Activated CD8-positive, alpha-beta memory T cell treated with anti-CD3 and anti-CD28 coated beads, Interleukin-2, amount 50 U/mL, for 48 hours (primary cell): Measurements from ENCODE around the gene FAM13B.
"Not testable (repeated sequence)": the region's sequence is repeated elsewhere in the genome, so short reads cannot be mapped to it uniquely, and the experiment has no call there.

ENCODE experiments used
- DNase-seq: peaks from one replicate; pipeline ENCODE4 v3.0.0-alpha.2; 2020

FAM13B gene

DNA sequence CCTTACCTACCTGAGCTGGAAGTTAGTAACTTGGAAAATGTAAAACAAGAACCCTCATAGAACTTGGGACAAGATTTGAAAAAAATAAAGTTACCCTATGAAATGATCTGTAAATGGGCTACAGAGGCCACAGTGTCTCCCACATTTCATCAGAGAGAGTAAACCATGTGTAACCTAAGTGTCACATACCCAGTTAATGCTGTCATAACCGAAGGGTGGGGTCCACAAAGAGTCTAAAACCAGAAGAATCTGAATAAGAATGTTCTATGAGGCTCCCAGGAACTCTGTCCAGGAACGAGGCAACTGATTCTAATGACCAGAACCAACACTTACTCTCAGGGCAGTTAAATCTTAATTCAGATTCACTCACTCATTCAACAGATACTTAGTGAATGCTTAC is 1.0 kb upstream of the FAM13B start:
- no peak for DNase-seq

GRCh38 chr5:138033386-138033808 is 518 bp upstream of the FAM13B start:
- no peak for DNase-seq

DNA sequence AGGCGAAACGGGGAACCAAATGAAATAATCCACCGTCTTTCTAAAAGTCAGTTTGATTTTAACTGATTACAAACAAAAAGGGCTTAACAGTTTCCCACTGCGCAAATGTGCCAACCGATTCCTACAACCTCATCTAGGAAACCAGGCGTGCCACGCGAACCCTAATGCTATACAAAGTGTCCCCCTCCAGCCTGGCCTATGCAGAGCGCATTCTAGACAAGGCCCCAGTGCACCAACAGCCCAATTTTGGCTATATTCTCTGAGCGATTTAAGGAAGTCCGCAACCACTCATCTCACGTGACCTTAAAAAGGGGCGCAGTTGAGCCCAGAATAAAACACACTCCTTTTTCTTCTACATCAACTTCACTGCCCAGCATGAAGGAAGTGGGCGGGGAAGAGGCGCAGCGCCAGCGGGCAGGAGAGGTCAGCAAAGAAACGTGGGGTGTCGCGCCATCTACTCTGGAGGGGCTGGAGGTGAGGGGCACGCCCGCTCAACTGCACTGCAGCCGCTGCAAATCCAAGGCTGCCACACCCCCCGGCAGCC is 779 bp downstream of the FAM13B start:
- no peak for DNase-seq

GRCh38 chr5:138029944-138030343 is 2.9 kb downstream of the FAM13B start:
- DNase-seq = no peak

- DNase-seq = no peak
These were observed 3.4 kb downstream of the FAM13B start for GRCh38 chr5:138029501-138029900.

DNA sequence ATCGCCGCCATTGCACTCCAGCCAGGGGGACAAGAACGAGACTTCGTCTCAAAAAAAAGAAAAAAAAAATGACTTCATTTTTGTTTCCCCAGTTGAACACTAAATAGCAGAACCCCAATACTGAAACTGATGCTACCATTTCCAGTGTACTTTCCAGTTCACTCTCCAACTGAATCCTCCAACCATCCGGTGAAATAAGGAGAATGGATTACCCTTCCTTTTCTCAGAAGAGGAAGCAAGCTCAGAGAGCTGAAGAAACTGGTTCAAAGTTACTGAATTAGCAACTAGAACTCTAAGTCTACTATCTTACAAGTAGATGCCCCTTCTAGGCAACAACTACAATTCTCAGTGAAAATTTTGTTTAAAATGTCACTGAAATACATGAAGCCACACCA is 3.9 kb downstream of the FAM13B start:
- DNase-seq = no peak

DNA sequence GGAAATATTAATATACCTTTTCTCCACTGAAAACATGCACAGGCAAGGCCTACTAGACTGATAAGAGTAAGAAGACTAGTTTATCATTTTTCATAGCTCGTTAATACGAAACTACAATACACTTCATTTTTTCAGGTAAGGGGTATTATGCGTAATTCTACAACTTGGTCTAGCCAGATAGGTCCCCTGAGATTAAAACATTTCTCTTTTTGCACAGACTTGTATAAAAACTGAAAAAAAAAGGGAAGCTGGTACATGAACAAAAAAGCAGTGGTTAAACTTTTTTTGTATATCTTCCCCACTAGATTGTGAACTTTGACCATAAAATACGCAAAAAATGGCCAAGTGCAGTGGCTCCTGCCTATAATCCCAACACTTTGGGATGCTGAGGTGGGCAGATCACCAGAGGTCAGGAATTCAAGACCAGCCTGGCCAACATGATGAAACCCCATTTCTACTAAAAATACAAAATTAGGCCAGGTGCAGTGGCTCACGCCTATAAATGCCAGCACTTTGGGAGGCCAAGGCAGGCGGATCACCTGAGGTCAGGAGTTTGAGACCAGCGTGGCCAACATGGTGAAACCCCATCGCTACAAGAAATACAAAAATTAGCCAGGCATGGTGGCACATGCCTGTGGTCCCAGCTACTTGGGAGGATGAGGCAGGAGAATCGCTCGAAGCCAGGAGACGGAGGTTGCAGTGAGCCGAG is 4.5 kb downstream of the FAM13B start:
- not testable (repeated sequence) for DNase-seq

GRCh38 chr5:138026793-138027192 is 6.1 kb downstream of the FAM13B start:
- DNase-seq = not testable (repeated sequence)

DNA sequence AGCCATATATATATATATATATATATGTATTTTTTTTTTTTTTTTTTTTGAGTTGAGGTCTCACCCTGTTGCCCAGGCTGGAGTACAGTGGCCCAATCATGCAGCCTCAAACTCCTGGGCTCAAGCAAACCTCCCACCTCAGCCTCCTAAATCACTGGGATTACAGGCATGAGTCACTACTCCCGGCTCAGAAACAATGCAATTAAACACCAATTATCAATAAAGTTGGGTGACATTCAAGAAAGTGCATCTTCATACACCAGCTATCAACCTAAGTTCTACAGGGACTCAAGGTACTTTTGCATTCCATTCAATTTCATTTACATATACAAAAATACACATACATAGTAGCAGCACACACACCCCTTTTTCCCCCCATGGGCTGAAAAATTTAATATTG is 7.6 kb downstream of the FAM13B start:
- no peak for DNase-seq

GRCh38 chr5:138024117-138024516 is 8.8 kb downstream of the FAM13B start:
- no peak for DNase-seq

GRCh38 chr5:138022912-138023311 is 10.0 kb downstream of the FAM13B start:
- no peak for DNase-seq

- no peak for DNase-seq
These were observed 11.1 kb downstream of the FAM13B start for GRCh38 chr5:138021771-138022170.

DNA sequence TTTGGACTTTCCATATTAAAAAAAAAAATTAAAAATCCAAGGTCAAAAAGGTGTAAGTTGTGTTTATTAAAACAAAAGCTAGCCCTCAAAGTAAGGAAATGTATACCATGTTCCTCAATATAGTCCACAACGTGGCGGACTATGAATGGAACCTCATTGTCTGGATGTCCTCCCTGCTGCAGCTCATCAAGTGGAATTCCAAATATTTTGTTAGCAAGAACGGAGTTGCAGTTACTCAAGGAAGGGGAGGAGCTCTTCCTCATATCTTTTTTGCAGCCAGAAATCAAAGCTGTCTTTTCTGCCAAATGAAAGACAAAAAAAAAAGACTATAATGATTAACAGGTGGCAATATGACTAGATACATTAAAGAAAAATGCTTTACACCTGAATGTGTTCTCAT is 14.0 kb downstream of the FAM13B start:
- no peak for DNase-seq

- DNase-seq = no peak
These were observed 17.0 kb downstream of the FAM13B start for GRCh38 chr5:138015916-138016315.

DNA sequence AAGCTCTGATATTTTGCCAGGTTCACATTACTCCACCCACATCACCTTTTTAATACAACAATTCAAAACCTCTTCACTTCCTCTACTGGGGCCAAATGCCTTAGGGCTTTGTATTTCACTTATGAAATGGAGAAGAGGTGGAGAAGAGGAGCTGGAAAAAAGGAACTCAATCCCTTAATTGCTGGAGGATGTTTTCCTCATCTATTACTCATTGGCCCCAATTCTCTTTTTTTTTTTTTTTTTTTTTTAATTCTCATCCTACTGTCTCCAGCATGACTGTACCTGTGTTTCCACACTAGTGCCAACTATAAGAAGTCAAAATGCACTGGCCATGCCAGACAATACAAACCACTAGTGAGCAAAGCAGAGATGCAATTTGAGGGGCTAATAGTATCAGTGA is 20.9 kb downstream of the FAM13B start:
- no peak for DNase-seq

GRCh38 chr5:138000102-138000723 is 32.7 kb downstream of the FAM13B start:
- no peak for DNase-seq

GRCh38 chr5:137997726-137998213 is 35.1 kb downstream of the FAM13B start:
- no peak for DNase-seq

DNA sequence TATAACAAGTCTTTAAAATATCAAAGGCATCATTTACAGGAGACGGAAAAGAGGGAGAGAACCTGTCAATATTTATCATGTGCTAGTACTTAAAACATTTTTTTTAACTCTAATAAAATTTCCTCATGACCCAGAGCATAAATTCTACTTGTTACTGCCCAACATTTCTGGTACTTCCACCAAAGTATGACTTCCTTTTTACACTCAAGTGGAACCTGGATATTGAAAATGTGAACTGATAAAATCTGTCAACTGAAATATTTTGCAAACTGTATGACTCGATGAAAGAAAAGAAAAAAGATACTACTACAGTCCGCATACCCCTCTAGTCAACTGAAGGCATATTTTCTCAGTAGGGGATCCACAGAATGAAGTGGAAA is 37.1 kb downstream of the FAM13B start:
- no peak for DNase-seq

DNA sequence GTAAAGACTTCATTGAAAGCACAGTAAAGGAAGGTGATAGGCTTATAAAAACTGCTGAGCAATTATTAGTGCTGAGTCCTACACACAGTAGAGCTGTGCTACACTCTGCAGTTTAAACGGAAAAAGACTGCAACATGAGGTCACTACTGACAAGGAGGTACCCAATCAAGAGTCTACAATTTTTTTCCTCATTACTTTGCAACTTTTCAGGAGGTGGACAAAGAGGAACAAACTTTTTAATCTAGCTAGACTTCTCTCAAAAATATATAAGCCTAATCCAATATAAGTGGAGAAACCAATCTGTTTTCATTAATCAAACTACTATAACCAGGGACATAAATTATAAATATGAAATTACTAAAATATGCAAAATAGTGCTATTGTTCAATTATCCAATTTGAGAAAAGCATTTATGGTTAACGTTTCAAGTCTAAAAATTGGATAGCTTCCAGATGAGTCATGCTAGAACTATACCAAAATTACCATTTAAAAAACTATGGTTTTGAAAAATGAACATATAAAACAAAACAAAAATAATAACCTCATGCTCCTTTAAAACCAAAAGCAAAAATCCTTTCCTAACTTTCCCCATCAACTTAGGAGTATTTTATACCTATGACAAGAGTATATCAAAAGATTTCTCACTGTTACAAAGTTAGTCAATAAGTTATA is 37.7 kb downstream of the FAM13B start:
- DNase-seq = no peak

- DNase-seq = no peak
These were observed 38.3 kb downstream of the FAM13B start for GRCh38 chr5:137994556-137994955.

DNA sequence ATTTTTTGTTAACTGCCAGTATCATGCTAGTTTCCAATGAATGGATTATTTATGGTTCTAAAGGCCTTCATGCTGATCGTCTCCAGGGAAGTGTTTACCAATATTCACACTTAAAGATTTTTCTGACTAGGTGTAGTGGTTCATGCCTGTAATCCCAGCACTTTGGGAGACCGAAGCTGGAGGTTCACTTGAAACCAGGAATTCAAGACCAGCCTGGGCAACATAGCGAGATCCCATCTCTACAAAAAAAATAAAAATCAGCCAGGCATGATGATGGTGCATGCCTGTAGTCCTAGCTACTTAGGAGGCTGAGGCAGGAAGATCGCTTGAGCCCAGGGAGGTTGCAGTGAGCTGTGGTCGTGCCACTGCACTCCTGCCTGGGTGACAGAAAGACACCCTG is 43.5 kb downstream of the FAM13B start:
- DNase-seq = no peak

- DNase-seq = no peak
These were observed 57.7 kb downstream of the FAM13B start for GRCh38 chr5:137975208-137975607.

- DNase-seq = not testable (repeated sequence)
These were observed 62.5 kb downstream of the FAM13B start for GRCh38 chr5:137970384-137970783.

DNA sequence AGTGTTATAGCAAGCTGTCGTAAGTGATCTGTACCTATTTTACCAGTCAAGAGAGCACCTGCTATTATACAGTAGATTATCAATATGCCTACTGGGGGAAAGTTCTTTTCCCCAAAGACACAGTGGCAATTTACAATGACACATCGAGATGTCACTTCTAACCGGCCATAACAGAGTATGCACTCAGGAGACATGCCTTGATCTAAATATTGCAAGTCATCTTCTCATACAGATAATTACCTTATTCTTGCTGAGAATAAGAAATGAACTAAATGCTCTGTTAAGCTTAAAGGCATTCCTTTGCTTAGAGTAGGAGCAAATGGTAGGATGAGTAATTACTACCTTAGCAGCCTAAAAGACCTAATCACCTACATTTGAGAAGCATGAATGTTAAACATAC is 72.1 kb downstream of the FAM13B start:
- DNase-seq = no peak
